Smooth muscle cell (in vitro differentiated cells): ENCODE results near the gene PTPRM. TPM values are rescaled to one million over a fixed set of nuclear protein-coding genes. Genes with fewer than 3 reads are reported as not detected.

Experiments
- DNase-seq: peaks from one replicate; lab custom pipeline; 2025; ENCODE audit not compliant: unreplicated experiment; lab: John Stamatoyannopoulos, UW
- H2AFZ ChIP-seq: fragments of 200-600 bp; sonication (generic); 2 replicates; pipeline ENCODE4 v1.6.0; 2016; ENCODE audit warnings: antibody characterized with exemption, low read depth, mild to moderate bottlenecking
- H3F3A ChIP-seq: fragments of 200-600 bp; sonication (generic); 2 replicates; pipeline ENCODE4 v1.6.0; 2017; ENCODE audit warnings: antibody characterized with exemption, low read depth
- H3K27ac ChIP-seq: fragments of 200-600 bp; sonication (generic); 2 replicates; pipeline ENCODE4 v1.5.1; 2016; ENCODE audit warnings: low read depth, mild to moderate bottlenecking
- H3K27me3 ChIP-seq: fragments of 200-600 bp; sonication (generic); 2 replicates; pipeline ENCODE4 v1.6.1; 2016; ENCODE audit warnings: low read depth, mild to moderate bottlenecking
- H3K36me3 ChIP-seq: fragments of 200-600 bp; sonication (generic); 2 replicates; pipeline ENCODE4 v1.5.1; 2016; ENCODE audit warnings: low read depth
- H3K4me1 ChIP-seq: fragments of 200-600 bp; sonication (generic); 2 replicates; pipeline ENCODE4 v1.5.1; 2016; ENCODE audit warnings: low read depth
- H3K4me2 ChIP-seq: fragments of 200-600 bp; sonication (generic); 2 replicates; pipeline ENCODE4 v1.6.0; 2016; ENCODE audit warnings: mild to moderate bottlenecking
- H3K4me3 ChIP-seq: fragments of 200-600 bp; sonication (generic); 2 replicates; pipeline ENCODE4 v1.5.1; 2016; ENCODE audit warnings: mild to moderate bottlenecking
- H3K79me2 ChIP-seq: fragments of 200-600 bp; sonication (generic); 2 replicates; pipeline ENCODE4 v1.6.0; 2016; ENCODE audit warnings: low read depth, mild to moderate bottlenecking
- H3K9ac ChIP-seq: fragments of 200-600 bp; sonication (generic); 2 replicates; pipeline ENCODE4 v1.6.0; 2016; ENCODE audit warnings: low read depth
- H3K9me3 ChIP-seq: fragments of 200-600 bp; sonication (generic); replicated peaks from 2 replicates; pipeline ENCODE4 v1.5.1; 2016; ENCODE audit warnings: low read depth
- H4K20me1 ChIP-seq: fragments of 200-600 bp; sonication (generic); 2 replicates; pipeline ENCODE4 v1.6.0; 2016; ENCODE audit warnings: low read depth
- CTCF ChIP-seq: fragments of 200-600 bp; sonication (generic); IDR thresholded peaks from 2 replicates; pipeline ENCODE4 v1.5.1; 2017; ENCODE audit warnings: borderline replicate concordance, mild to moderate bottlenecking, antibody characterized with exemption; ENCODE audit not compliant: insufficient read depth, poor library complexity, severe bottlenecking
- WGBS: methylation state at CpG from one replicate; pipeline ENCODE4 v1.1.7; 2016; ENCODE audit warnings: low lambda C conversion rate; 5-methylcytosine and 5-hydroxymethylcytosine counted together
- polyA plus RNA-seq: library from polyadenylated mRNA; unstranded; fragments of >200 nt; fragmentation: Nextera tagmentation; extraction: Ambion mirVana; gene quantifications from 2 replicates; pipeline ENCODE4 v1.2.1, GENCODE V29; 2016
- total RNA-seq: library from RNA; depleted of rRNA; stranded (reverse); fragments of >200 nt; gene quantifications from 2 replicates; pipeline ENCODE4 v1.2.3, GENCODE V29; 2014

PTPRM gene
- total and polyA plus RNA-seq, 2 experiments from 2014 or later, result 57.5 to 115 TPM

GRCh38 chr18:7775128-7775527 is 208.0 kb downstream of the PTPRM start:
- peaks cover 22% of the 10 kb centered on the region for H3K4me1 ChIP-seq
- no peak overlapping the region for H3K4me3 ChIP-seq
- TF ChIP-seq CTCF, result no peak
- H3K27me3 ChIP-seq, result no peaks in the 10 kb centered on the region
- no peak overlapping the region for H2AFZ ChIP-seq
- no peak overlapping the region for H3K4me2 ChIP-seq
- DNase-seq, result no peak
- peaks cover 74% of the 10 kb centered on the region for H4K20me1 ChIP-seq
- H3F3A ChIP-seq, result peaks cover 20% of the 10 kb centered on the region
- no peak overlapping the region for H3K27ac ChIP-seq
- no peaks in the 10 kb centered on the region for H3K36me3 ChIP-seq
- WGBS, result 94% methylated on average over 4 of the region's 4 CpGs
- H3K9ac ChIP-seq, result no peak overlapping the region
- H3K9me3 ChIP-seq, result no peaks in the 10 kb centered on the region
- H3K79me2 ChIP-seq, result peaks cover 21% of the 10 kb centered on the region

GRCh38 chr18:7775843-7776242 is 208.7 kb downstream of the PTPRM start:
- Histone ChIP-seq H3K4me3 (no peak overlapping the region), H2AFZ (no peak overlapping the region), H3K79me2 (peaks cover 21% of the 10 kb centered on the region), H3F3A (peaks cover 17% of the 10 kb centered on the region), H3K27me3 (no peaks in the 10 kb centered on the region), H4K20me1 (peaks cover 71% of the 10 kb centered on the region), H3K9ac (no peak overlapping the region), H3K4me1 (peaks cover 19% of the 10 kb centered on the region), H3K4me2 (no peak overlapping the region), H3K27ac (no peak overlapping the region), H3K9me3 (no peaks in the 10 kb centered on the region), H3K36me3 (no peaks in the 10 kb centered on the region)
- TF ChIP-seq CTCF, result no peak
- no peak for DNase-seq
- 94% methylated on average over 2 of the region's 2 CpGs for WGBS

GRCh38 chr18:7778181-7778580 is 211.1 kb downstream of the PTPRM start:
- Histone ChIP-seq H3K27ac (no peak overlapping the region), H3K9ac (no peak overlapping the region), H4K20me1 (peaks cover 62% of the 10 kb centered on the region), H3K4me1 (no peaks in the 10 kb centered on the region), H3K4me3 (no peak overlapping the region), H3K9me3 (no peaks in the 10 kb centered on the region), H3F3A (no peaks in the 10 kb centered on the region), H3K4me2 (no peak overlapping the region), H3K79me2 (peaks cover 21% of the 10 kb centered on the region), H2AFZ (no peak overlapping the region), H3K27me3 (no peaks in the 10 kb centered on the region), H3K36me3 (no peaks in the 10 kb centered on the region)
- no peak for DNase-seq
- WGBS, result 94% methylated on average over 7 of the region's 7 CpGs
- TF ChIP-seq CTCF, result no peak

GRCh38 chr18:7779211-7779610 is 212.1 kb downstream of the PTPRM start:
- TF ChIP-seq CTCF, result no peak
- WGBS, result 95% methylated on average over 3 of the region's 3 CpGs
- no peak for DNase-seq

More at GRCh38 chr18:7779211-7779610, 212.1 kb downstream of the PTPRM start:
- peaks cover 13% of the 10 kb centered on the region for H3K79me2 ChIP-seq
- H4K20me1 ChIP-seq, result peaks cover 58% of the 10 kb centered on the region
- H3K4me2 ChIP-seq, result no peak overlapping the region
- no peak overlapping the region for H2AFZ ChIP-seq
- no peaks in the 10 kb centered on the region for H3F3A ChIP-seq
- no peaks in the 10 kb centered on the region for H3K9me3 ChIP-seq
- no peak overlapping the region for H3K4me3 ChIP-seq
- no peaks in the 10 kb centered on the region for H3K4me1 ChIP-seq
- no peak overlapping the region for H3K27ac ChIP-seq
- H3K36me3 ChIP-seq, result no peaks in the 10 kb centered on the region
- H3K9ac ChIP-seq, result no peak overlapping the region
- no peaks in the 10 kb centered on the region for H3K27me3 ChIP-seq
